ENCODE measurements around the gene ACO2. TPM values are rescaled to one million over a fixed set of nuclear protein-coding genes. Genes with fewer than 3 reads are reported as not detected.
A peak's percentile ranks its signal among the peaks of the same experiment; 100 is the strongest.

ACO2 gene
- total and polyA plus RNA-seq, 2 of the 13 experiments (the other 11 are each of a cell fraction or from before 2014, with no cell fraction given): 19.2 to 45.6 TPM

DNA sequence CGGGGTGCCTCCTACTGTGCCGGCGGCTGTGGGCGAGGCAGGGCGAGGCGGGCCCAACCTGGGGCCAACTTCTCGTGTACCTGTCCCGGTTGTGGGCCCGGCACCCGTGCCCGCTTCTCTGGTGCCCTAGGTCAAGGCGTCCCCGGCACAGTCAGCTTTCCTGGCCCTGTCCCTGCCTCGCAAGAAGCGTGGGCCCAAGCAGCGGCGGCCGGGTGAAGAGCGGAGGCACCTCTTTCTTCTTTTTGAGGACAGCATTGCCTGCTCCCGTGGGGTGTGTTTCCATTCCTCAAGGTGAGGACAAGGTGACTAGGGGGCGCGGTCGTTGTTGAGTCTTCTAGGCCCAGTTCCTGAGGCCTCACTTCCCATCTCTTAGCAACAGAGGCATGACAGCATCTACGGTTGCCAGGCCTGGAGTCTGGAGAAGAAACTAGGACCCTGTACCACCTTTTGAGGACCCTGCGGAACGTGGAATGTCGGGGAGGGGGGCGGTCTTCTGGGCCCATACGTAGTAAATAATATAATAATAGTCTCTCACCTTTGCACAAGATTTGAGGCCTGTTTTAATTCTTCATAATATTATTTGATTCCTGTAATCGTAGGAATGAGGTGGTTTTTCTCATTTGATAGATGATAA, 418 bp downstream of the ACO2 start (continued):
- TF ChIP-seq, protein P1, sequence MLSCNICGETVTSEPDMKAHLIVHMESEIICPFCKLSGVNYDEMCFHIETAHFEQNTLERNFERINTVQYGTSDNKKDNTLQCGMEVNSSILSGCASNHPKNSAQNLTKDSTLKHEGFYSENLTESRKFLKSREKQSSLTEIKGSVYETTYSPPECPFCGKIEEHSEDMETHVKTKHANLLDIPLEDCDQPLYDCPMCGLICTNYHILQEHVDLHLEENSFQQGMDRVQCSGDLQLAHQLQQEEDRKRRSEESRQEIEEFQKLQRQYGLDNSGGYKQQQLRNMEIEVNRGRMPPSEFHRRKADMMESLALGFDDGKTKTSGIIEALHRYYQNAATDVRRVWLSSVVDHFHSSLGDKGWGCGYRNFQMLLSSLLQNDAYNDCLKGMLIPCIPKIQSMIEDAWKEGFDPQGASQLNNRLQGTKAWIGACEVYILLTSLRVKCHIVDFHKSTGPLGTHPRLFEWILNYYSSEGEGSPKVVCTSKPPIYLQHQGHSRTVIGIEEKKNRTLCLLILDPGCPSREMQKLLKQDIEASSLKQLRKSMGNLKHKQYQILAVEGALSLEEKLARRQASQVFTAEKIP (CRISPR knock-in tag; IDR thresholded peaks at IDR 0.05; ENCODE audit: borderline replicate concordance): no peak
- TF ChIP-seq FOXJ3 (CRISPR knock-in tag; IDR thresholded peaks at IDR 0.05; ENCODE audit: borderline replicate concordance) (no peak), MTF1 (CRISPR knock-in tag; IDR thresholded peaks at IDR 0.05) (no peak), ATRX (CRISPR knock-in tag; IDR thresholded peaks at IDR 0.05; ENCODE audit: borderline replicate concordance) (no peak), ZNF280B (CRISPR knock-in tag; IDR thresholded peaks at IDR 0.05; ENCODE audit: borderline replicate concordance) (no peak), SNAPC4 (CRISPR knock-in tag; IDR thresholded peaks at IDR 0.05) (no peak), HNRNPK (IDR thresholded peaks at IDR 0.05; ENCODE audit: low read depth, low read length, poor library complexity, severe bottlenecking) (no peak), ZKSCAN8 (CRISPR knock-in tag; IDR thresholded peaks at IDR 0.05; ENCODE audit: borderline replicate concordance) (no peak), ZBTB37 (CRISPR knock-in tag; IDR thresholded peaks at IDR 0.05) (no peak), ZNF251 (CRISPR knock-in tag; IDR thresholded peaks at IDR 0.05) (no peak), CEBPG (CRISPR knock-in tag; IDR thresholded peaks at IDR 0.05) (no peak), ZNF138 (CRISPR knock-in tag; IDR thresholded peaks at IDR 0.05; ENCODE audit: low read depth) (no peak), ZNF333 (CRISPR knock-in tag; IDR thresholded peaks at IDR 0.05; ENCODE audit: borderline replicate concordance) (no peak), ZMYM4 (CRISPR knock-in tag; IDR thresholded peaks at IDR 0.05) (peak; percentile 60; the same call in 1 of the 2 replicates)
- TF ChIP-seq, protein P2, sequence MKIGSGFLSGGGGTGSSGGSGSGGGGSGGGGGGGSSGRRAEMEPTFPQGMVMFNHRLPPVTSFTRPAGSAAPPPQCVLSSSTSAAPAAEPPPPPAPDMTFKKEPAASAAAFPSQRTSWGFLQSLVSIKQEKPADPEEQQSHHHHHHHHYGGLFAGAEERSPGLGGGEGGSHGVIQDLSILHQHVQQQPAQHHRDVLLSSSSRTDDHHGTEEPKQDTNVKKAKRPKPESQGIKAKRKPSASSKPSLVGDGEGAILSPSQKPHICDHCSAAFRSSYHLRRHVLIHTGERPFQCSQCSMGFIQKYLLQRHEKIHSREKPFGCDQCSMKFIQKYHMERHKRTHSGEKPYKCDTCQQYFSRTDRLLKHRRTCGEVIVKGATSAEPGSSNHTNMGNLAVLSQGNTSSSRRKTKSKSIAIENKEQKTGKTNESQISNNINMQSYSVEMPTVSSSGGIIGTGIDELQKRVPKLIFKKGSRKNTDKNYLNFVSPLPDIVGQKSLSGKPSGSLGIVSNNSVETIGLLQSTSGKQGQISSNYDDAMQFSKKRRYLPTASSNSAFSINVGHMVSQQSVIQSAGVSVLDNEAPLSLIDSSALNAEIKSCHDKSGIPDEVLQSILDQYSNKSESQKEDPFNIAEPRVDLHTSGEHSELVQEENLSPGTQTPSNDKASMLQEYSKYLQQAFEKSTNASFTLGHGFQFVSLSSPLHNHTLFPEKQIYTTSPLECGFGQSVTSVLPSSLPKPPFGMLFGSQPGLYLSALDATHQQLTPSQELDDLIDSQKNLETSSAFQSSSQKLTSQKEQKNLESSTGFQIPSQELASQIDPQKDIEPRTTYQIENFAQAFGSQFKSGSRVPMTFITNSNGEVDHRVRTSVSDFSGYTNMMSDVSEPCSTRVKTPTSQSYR (CRISPR knock-in tag; IDR thresholded peaks at IDR 0.05; ENCODE audit: borderline replicate concordance): no peak

All from HepG2 (cell line).